ENCODE data around the gene PATZ1. TPM values are rescaled to one million over a fixed set of nuclear protein-coding genes. Genes with fewer than 3 reads are reported as not detected.

The PATZ1 gene
- total and polyA plus RNA-seq, 2 of the 8 experiments (the other 6 are each of a cell fraction or from before 2014, with no cell fraction given) = 62.1 to 70.9 TPM

- TF ChIP-seq ASH2L (IDR thresholded peaks at IDR 0.05; ENCODE audit: low read length) = no peak
- TF ChIP-seq SP2 (IDR thresholded peaks at IDR 0.05; ENCODE audit: low read length) = no peak
- TF ChIP-seq CREB1 (IDR thresholded peaks at IDR 0.05) = no peak
- no peak for TF ChIP-seq EP300 (IDR thresholded peaks at IDR 0.05; ENCODE audit: borderline replicate concordance in 1 of 2, low read depth in 2 of 2, low read length in 2 of 2)
- TF ChIP-seq KDM1A (IDR thresholded peaks at IDR 0.05; ENCODE audit: borderline replicate concordance, low read length) = no peak
- no peak for TF ChIP-seq TEAD4 (IDR thresholded peaks at IDR 0.05; ENCODE audit: low read depth, low read length)
- TF ChIP-seq CHD7 (IDR thresholded peaks at IDR 0.05; ENCODE audit: insufficient replicate concordance, low read length) = no peak
These were observed 66.2 kb downstream of the PATZ1 start (continued) for GRCh38 chr22:31279821-31280505.
